ENCODE results near the gene NME7. TPM values are rescaled to one million over a fixed set of nuclear protein-coding genes. Genes with fewer than 3 reads are reported as not detected.

The NME7 gene
- polyA plus RNA-seq, 1 of the 3 experiments (the other 2 are of a cell fraction): 13.7 TPM

DNA sequence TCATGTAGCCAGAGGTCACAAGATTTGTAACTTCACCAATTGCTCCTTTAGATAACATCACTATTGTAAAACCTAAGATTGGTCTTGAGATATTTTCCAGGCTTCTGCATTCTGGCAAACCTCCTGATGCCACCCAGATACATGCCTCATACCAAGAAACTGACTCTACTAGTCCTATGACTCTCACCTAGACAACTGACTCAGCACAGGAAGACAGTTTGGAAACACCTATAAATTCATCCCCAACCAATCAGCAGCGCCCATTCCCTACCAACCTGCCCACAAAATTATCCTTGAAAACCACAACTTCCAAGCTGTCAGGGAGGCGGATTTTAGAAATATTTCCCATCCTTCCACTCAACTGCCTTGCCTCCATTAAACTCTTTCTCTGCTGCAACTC, 2.6 kb downstream of the NME7 start:
- H3K4me3 ChIP-seq (ENCODE audit: low read depth in 2 of 2, low read length in 1 of 2): no peak overlapping the region
- H3K9me3 ChIP-seq: no peaks in the 10 kb centered on the region
- no peak overlapping the region for H3K9ac ChIP-seq
- peaks cover 12% of the 10 kb centered on the region for H3F3A ChIP-seq (replicated peaks; ENCODE audit: insufficient read depth)
- H3K27ac ChIP-seq (ENCODE audit: low read depth in 2 of 2, low read length in 1 of 2): no peak overlapping the region
- H3K79me2 ChIP-seq (ENCODE audit: insufficient read depth): peaks cover 85% of the 10 kb centered on the region
- TF ChIP-seq TAF1 (IDR thresholded peaks at IDR 0.05; ENCODE audit: borderline replicate concordance, low read depth, low read length): no peak
- no peak for TF ChIP-seq ELF1 (IDR thresholded peaks at IDR 0.05)
- no peak for TF ChIP-seq SMC3 (IDR thresholded peaks at IDR 0.05; ENCODE audit: low read depth, low read length)
- TF ChIP-seq TEAD4 (IDR thresholded peaks at IDR 0.05; ENCODE audit: borderline replicate concordance, insufficient read depth): no peak
- no peak for TF ChIP-seq GABPA (IDR thresholded peaks at IDR 0.05; ENCODE audit: low read depth)
- TF ChIP-seq RXRA (IDR thresholded peaks at IDR 0.05; ENCODE audit: borderline replicate concordance, low read depth): no peak
- TF ChIP-seq POLR2AphosphoS5 (IDR thresholded peaks at IDR 0.05; ENCODE audit: low read depth, low read length): no peak
- TF ChIP-seq, protein P1, sequence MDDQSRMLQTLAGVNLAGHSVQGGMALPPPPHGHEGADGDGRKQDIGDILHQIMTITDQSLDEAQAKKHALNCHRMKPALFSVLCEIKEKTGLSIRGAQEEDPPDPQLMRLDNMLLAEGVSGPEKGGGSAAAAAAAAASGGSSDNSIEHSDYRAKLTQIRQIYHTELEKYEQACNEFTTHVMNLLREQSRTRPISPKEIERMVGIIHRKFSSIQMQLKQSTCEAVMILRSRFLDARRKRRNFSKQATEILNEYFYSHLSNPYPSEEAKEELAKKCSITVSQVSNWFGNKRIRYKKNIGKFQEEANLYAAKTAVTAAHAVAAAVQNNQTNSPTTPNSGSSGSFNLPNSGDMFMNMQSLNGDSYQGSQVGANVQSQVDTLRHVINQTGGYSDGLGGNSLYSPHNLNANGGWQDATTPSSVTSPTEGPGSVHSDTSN (IDR thresholded peaks at IDR 0.05): no peak
- TF ChIP-seq, protein P2, sequence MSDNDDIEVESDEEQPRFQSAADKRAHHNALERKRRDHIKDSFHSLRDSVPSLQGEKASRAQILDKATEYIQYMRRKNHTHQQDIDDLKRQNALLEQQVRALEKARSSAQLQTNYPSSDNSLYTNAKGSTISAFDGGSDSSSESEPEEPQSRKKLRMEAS (IDR thresholded peaks at IDR 0.05; ENCODE audit: low read depth): no peak
- TF ChIP-seq MXI1 (IDR thresholded peaks at IDR 0.05; ENCODE audit: low read depth, low read length): no peak
- TF ChIP-seq, protein P3, sequence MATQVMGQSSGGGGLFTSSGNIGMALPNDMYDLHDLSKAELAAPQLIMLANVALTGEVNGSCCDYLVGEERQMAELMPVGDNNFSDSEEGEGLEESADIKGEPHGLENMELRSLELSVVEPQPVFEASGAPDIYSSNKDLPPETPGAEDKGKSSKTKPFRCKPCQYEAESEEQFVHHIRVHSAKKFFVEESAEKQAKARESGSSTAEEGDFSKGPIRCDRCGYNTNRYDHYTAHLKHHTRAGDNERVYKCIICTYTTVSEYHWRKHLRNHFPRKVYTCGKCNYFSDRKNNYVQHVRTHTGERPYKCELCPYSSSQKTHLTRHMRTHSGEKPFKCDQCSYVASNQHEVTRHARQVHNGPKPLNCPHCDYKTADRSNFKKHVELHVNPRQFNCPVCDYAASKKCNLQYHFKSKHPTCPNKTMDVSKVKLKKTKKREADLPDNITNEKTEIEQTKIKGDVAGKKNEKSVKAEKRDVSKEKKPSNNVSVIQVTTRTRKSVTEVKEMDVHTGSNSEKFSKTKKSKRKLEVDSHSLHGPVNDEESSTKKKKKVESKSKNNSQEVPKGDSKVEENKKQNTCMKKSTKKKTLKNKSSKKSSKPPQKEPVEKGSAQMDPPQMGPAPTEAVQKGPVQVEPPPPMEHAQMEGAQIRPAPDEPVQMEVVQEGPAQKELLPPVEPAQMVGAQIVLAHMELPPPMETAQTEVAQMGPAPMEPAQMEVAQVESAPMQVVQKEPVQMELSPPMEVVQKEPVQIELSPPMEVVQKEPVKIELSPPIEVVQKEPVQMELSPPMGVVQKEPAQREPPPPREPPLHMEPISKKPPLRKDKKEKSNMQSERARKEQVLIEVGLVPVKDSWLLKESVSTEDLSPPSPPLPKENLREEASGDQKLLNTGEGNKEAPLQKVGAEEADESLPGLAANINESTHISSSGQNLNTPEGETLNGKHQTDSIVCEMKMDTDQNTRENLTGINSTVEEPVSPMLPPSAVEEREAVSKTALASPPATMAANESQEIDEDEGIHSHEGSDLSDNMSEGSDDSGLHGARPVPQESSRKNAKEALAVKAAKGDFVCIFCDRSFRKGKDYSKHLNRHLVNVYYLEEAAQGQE (IDR thresholded peaks at IDR 0.05; ENCODE audit: low read depth, low read length): no peak
- no peak for TF ChIP-seq MEF2A (IDR thresholded peaks at IDR 0.05; ENCODE audit: borderline replicate concordance, low read depth)
- TF ChIP-seq CHD2 (IDR thresholded peaks at IDR 0.05; ENCODE audit: low read length, partially characterized antibody): no peak
- no peak for TF ChIP-seq RFX5 (IDR thresholded peaks at IDR 0.05; ENCODE audit: low read length)
- TF ChIP-seq, protein P4, sequence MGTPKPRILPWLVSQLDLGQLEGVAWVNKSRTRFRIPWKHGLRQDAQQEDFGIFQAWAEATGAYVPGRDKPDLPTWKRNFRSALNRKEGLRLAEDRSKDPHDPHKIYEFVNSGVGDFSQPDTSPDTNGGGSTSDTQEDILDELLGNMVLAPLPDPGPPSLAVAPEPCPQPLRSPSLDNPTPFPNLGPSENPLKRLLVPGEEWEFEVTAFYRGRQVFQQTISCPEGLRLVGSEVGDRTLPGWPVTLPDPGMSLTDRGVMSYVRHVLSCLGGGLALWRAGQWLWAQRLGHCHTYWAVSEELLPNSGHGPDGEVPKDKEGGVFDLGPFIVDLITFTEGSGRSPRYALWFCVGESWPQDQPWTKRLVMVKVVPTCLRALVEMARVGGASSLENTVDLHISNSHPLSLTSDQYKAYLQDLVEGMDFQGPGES (IDR thresholded peaks at IDR 0.05; ENCODE audit: low read depth, low read length): no peak
- no peak for TF ChIP-seq FOXJ3 (CRISPR knock-in tag; IDR thresholded peaks at IDR 0.05)
- no peak for TF ChIP-seq FOXM1 (IDR thresholded peaks at IDR 0.05; ENCODE audit: low read depth)
- TF ChIP-seq NFIC (IDR thresholded peaks at IDR 0.05; ENCODE audit: borderline replicate concordance): no peak
- peaks cover 12 to 26% of the 10 kb centered on the region in 2 experiments; a peak in 3 of 4 replicates for H3K4me1 ChIP-seq (ENCODE audit: control insufficient read depth in 1 of 2, insufficient read depth in 2 of 2, low read depth in 1 of 2, low read length in 1 of 2)
- ChIA-PET POLR2A (no interaction called here), CTCF (interaction anchor here (1.2 kb wide), 1 partner anchor 761 kb away, joined by 3 read pairs; no protein-coding TSS in a partner anchor)
- H4K20me1 ChIP-seq (ENCODE audit: insufficient read depth): no peaks in the 10 kb centered on the region
- H3K27me3 ChIP-seq (ENCODE audit: insufficient read depth): no peaks in the 10 kb centered on the region
- H3K4me2 ChIP-seq: no peak overlapping the region
- peaks cover 3 to 13% of the 10 kb centered on the region in 2 experiments for H3K36me3 ChIP-seq (replicated peaks in 1 of 2; ENCODE audit: control insufficient read depth in 1 of 2, insufficient read depth in 2 of 2, low read length in 1 of 2)
- no peaks in the 10 kb centered on the region for H3K9me2 ChIP-seq
- DNase-seq: no peak
- WGBS (ENCODE audit: low lambda C conversion rate): 98% methylated on average over 2 of the region's 2 CpGs
- no peak overlapping the region for H2AFZ ChIP-seq (ENCODE audit: low read depth)

Measured in SK-N-SH (cell line).